MM.1S (cell line): Measurements from ENCODE around the gene GPR62.

Experiments
- DNase-seq: peaks from one replicate; pipeline ENCODE4 v3.0.0-alpha.2; 2015
- H2AFZ ChIP-seq: fragments of 300-600 bp; sonication (generic); 2 replicates; pipeline ENCODE4 v1.6.0; 2016; ENCODE audit warnings: antibody characterized with exemption, low read length
- H3F3A ChIP-seq: fragments of 300-600 bp; sonication (generic); 2 replicates; pipeline ENCODE4 v1.6.1; 2016; ENCODE audit warnings: mild to moderate bottlenecking, antibody characterized with exemption, low read length, moderate library complexity, mixed read lengths; ENCODE audit not compliant: insufficient read depth
- H3K27ac ChIP-seq: fragments of 300-600 bp; sonication (generic); 2 replicates; pipeline ENCODE4 v1.5.1; 2016; ENCODE audit warnings: mild to moderate bottlenecking, low read length
- H3K27me3 ChIP-seq: fragments of 300-600 bp; sonication (generic); replicated peaks from 2 replicates; pipeline ENCODE4 v1.6.0; 2016; ENCODE audit warnings: low read length; ENCODE audit not compliant: insufficient read depth
- H3K36me3 ChIP-seq: fragments of 300-600 bp; sonication (generic); replicated peaks from 2 replicates; pipeline ENCODE4 v1.6.1; 2016; ENCODE audit warnings: mild to moderate bottlenecking, low read length, mixed read lengths; ENCODE audit not compliant: insufficient read depth
- H3K4me1 ChIP-seq: fragments of 300-600 bp; sonication (generic); 2 replicates; pipeline ENCODE4 v1.6.1; 2016; ENCODE audit warnings: low read length, mixed read lengths
- H3K4me2 ChIP-seq: fragments of 300-600 bp; sonication (generic); 2 replicates; pipeline ENCODE4 v1.6.0; 2016; ENCODE audit warnings: low read depth, low read length
- H3K4me3 ChIP-seq: fragments of 300-600 bp; sonication (generic); 2 replicates; pipeline ENCODE4 v1.5.1; 2016; ENCODE audit warnings: low read length, mixed read lengths
- H3K79me2 ChIP-seq: fragments of 300-600 bp; sonication (generic); 2 replicates; pipeline ENCODE4 v1.6.1; 2016; ENCODE audit warnings: mixed run types, low read length, mixed read lengths
- H3K9ac ChIP-seq: fragments of 300-600 bp; sonication (generic); 2 replicates; pipeline ENCODE4 v1.6.1; 2016; ENCODE audit warnings: low read length, mixed read lengths
- H3K9me2 ChIP-seq: fragments of 300-600 bp; sonication (generic); replicated peaks from 2 replicates; pipeline ENCODE4 v1.6.1; 2016; ENCODE audit warnings: mild to moderate bottlenecking, low read length, mixed read lengths; ENCODE audit not compliant: insufficient read depth
- H3K9me3 ChIP-seq: fragments of 300-600 bp; sonication (generic); replicated peaks from 2 replicates; pipeline ENCODE4 v1.6.1; 2016; ENCODE audit warnings: mild to moderate bottlenecking, low read length, mixed read lengths; ENCODE audit not compliant: insufficient read depth
- H4K20me1 ChIP-seq: fragments of 300-600 bp; sonication (generic); 2 replicates; pipeline ENCODE4 v1.6.1; 2016; ENCODE audit warnings: mild to moderate bottlenecking, low read length, moderate library complexity, mixed read lengths; ENCODE audit not compliant: insufficient read depth
- EZH2 ChIP-seq: fragments of 300-600 bp; sonication (generic); optimal IDR thresholded peaks from 2 replicates; pipeline ENCODE3; 2017; ENCODE audit warnings: low read depth, mild to moderate bottlenecking, antibody characterized with exemption, low read length, mixed read lengths
- EZH2phosphoT487 ChIP-seq: fragments of 300-600 bp; sonication (generic); IDR thresholded peaks from 2 replicates; pipeline ENCODE4 v1.6.1; 2018; ENCODE audit warnings: antibody characterized with exemption, low read length
- TF ChIP-seq, protein P1 (sequence below): fragments of 300-600 bp; sonication (generic); IDR thresholded peaks from 2 replicates; pipeline ENCODE4 v1.5.1; 2016; ENCODE audit warnings: antibody characterized with exemption, low read length, mixed read lengths

GPR62 gene

GRCh38 chr3:51977446-51978142 lies 22.4 kb downstream of the GPR62 start:
- peaks cover 29% of the 10 kb centered on the region for H3F3A ChIP-seq
- no peak overlapping the region for H3K9ac ChIP-seq
- peaks cover 15% of the 10 kb centered on the region for H3K79me2 ChIP-seq
- no peak overlapping the region for H3K4me2 ChIP-seq
- H3K27ac ChIP-seq = no peak overlapping the region
- no peaks in the 10 kb centered on the region for H3K36me3 ChIP-seq
- no peak overlapping the region for H2AFZ ChIP-seq
- H3K9me2 ChIP-seq = no peaks in the 10 kb centered on the region
- DNase-seq = no peak
- no peak overlapping the region for H3K4me3 ChIP-seq
- H4K20me1 ChIP-seq = no peaks in the 10 kb centered on the region
- peaks cover 8% of the 10 kb centered on the region for H3K4me1 ChIP-seq
- H3K9me3 ChIP-seq = no peaks in the 10 kb centered on the region
- TF ChIP-seq EZH2phosphoT487 = no peak
- TF ChIP-seq, protein P1, sequence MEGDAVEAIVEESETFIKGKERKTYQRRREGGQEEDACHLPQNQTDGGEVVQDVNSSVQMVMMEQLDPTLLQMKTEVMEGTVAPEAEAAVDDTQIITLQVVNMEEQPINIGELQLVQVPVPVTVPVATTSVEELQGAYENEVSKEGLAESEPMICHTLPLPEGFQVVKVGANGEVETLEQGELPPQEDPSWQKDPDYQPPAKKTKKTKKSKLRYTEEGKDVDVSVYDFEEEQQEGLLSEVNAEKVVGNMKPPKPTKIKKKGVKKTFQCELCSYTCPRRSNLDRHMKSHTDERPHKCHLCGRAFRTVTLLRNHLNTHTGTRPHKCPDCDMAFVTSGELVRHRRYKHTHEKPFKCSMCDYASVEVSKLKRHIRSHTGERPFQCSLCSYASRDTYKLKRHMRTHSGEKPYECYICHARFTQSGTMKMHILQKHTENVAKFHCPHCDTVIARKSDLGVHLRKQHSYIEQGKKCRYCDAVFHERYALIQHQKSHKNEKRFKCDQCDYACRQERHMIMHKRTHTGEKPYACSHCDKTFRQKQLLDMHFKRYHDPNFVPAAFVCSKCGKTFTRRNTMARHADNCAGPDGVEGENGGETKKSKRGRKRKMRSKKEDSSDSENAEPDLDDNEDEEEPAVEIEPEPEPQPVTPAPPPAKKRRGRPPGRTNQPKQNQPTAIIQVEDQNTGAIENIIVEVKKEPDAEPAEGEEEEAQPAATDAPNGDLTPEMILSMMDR = no peak
- TF ChIP-seq EZH2 = no peak
- no peaks in the 10 kb centered on the region for H3K27me3 ChIP-seq

DNA sequence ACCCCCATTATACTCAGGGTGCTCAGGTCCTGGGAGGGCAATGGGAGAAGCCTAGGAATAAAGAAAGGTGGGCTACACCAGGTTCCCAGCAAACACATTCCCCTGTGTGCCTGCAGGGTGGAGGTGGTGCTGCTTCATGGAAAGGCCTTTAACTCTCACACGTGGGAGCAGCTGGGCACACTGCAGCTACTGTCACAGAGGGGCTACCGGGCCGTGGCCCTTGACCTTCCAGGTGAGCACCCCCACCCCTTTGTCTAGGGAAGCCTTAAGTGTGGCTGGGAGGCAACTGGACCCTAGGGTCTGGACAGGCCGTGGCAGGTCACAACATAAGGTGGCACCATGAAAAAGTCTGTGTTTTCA lies 22.9 kb downstream of the GPR62 start:
- Histone ChIP-seq H3K4me2 (no peak overlapping the region), H3K9ac (no peak overlapping the region), H3K4me1 (peaks cover 8% of the 10 kb centered on the region), H3K4me3 (no peak overlapping the region), H3K27ac (no peak overlapping the region), H3K27me3 (no peaks in the 10 kb centered on the region), H3K9me2 (no peaks in the 10 kb centered on the region), H3K79me2 (peaks cover 15% of the 10 kb centered on the region), H2AFZ (no peak overlapping the region), H3F3A (peaks cover 33% of the 10 kb centered on the region), H3K36me3 (no peaks in the 10 kb centered on the region), H3K9me3 (no peaks in the 10 kb centered on the region), H4K20me1 (no peaks in the 10 kb centered on the region)
- no peak for DNase-seq
- TF ChIP-seq, protein P1 = no peak
- no peak for TF ChIP-seq EZH2phosphoT487
- TF ChIP-seq EZH2 = no peak

DNA sequence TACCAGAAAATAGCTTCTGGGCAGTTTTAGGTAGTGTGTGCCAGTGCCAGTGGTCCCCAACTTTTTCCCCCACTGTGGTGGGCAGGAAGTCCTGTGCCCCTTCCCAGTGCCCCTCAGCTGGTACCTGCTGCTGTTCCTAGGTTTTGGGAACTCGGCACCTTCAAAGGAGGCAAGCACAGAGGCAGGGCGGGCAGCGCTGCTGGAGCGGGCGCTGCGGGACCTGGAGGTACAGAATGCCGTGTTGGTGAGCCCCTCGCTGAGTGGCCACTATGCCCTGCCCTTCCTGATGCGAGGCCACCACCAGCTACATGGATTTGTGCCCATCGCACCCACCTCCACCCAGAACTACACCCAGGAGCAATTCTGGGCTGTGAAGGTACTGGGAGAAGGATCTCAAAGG lies 25.1 kb downstream of the GPR62 start:
- Histone ChIP-seq H3F3A (peaks cover 35% of the 10 kb centered on the region), H4K20me1 (no peaks in the 10 kb centered on the region), H3K4me3 (no peak overlapping the region), H3K4me1 (no peaks in the 10 kb centered on the region), H3K36me3 (no peaks in the 10 kb centered on the region), H3K9me3 (no peaks in the 10 kb centered on the region), H3K27me3 (no peaks in the 10 kb centered on the region), H3K4me2 (no peak overlapping the region), H3K9ac (no peak overlapping the region), H3K79me2 (peaks cover 8% of the 10 kb centered on the region), H3K9me2 (no peaks in the 10 kb centered on the region), H3K27ac (no peak overlapping the region), H2AFZ (no peak overlapping the region)
- TF ChIP-seq, protein P1 = no peak
- TF ChIP-seq EZH2phosphoT487 = no peak
- TF ChIP-seq EZH2 = no peak
- no peak for DNase-seq
